Measurements from ENCODE around the gene NF1.

NF1 gene

DNA sequence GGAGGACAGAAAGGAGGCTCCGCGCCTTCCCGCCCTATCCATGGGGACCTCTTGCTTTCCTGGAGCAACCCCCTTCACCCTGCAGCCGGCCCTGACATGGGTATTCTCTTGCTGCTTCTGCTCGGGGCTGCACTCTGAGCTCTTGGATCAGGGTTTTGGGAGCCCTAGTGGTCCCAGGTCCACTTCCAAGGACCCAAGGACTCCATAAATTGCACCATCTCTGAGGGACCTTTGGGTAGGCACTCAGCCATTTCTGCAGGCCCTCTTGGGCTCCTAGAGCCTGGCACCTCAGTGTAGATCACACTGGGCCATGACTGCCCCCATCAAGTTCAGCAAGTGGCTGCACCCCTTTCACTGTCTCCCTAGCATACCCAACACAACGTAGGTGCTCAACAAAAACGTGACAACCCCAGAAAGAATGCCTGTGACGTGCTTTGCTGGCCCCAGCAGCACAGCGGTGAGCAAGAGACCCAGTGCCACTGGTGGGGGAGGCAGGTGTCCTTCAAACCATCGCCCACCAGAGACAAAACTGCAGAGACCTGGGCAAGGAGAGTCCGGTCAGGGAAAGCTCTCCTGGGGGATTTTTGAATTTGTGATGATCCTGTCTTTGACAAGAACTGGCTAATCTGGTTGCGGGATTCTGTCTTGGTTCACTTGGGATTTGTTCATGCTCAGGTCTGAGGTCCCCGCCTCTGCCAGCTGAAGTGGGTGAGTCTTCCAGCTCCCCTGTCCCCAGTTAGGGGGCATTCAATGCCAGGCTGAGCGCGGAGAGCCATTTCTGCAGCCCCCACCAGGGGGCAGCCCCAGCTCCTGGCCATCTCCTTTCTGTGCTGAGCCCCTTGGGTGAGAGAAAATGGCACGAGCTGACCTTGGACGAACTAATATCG lies 294.2 kb downstream of the NF1 start:
- peak; percentile 44 for DNase-seq

DNA sequence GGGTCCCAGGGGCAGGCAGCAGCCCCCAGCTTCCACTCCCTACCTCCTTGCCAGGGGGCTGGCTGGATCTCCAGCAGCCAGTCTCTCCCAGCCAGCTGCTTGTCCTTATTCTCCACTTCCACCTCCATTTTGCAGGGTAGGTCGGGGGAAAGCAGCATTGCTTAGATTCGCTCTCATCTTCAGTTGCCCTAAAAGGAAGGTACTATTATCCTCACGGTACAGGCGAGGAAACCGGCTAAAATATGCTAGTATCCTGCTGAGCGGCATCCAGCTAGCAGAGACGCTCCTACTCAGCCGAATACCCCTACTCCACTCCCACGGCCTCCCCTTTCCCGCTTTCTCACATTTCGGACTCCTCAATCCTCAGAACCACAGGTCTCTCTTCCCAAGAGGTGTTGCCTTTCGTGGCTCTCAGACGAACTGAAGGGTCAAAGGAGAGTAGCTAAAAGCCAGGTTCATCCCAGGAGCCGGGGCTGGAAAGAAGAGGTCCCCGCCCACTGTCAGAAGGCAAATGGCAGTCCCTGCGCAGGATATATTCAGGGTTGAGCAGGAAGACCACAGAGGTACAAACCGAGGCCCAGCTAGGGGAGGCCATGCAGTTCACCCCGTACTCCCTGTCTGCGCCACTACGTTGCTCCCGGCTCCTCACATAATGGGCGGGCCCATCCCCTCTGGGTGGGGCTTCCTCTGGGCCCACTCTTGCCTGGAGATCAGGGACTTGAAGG lies 295.0 kb downstream of the NF1 start:
- no peak for DNase-seq

- DNase-seq: no peak
Measured at GRCh38 chr17:31390426-31390747, 295.6 kb downstream of the NF1 start.

GRCh38 chr17:31390748-31391495 lies 296.1 kb downstream of the NF1 start:
- DNase-seq: no peak

- no peak for DNase-seq
Measured at GRCh38 chr17:31391496-31391949, 296.7 kb downstream of the NF1 start, which contains the start of gene RAB11FIP4. Gene RAB11FIP4 (plus strand): TSS chr17:31391675. CDS start chr17:31391853, 178 bp downstream.

DNA sequence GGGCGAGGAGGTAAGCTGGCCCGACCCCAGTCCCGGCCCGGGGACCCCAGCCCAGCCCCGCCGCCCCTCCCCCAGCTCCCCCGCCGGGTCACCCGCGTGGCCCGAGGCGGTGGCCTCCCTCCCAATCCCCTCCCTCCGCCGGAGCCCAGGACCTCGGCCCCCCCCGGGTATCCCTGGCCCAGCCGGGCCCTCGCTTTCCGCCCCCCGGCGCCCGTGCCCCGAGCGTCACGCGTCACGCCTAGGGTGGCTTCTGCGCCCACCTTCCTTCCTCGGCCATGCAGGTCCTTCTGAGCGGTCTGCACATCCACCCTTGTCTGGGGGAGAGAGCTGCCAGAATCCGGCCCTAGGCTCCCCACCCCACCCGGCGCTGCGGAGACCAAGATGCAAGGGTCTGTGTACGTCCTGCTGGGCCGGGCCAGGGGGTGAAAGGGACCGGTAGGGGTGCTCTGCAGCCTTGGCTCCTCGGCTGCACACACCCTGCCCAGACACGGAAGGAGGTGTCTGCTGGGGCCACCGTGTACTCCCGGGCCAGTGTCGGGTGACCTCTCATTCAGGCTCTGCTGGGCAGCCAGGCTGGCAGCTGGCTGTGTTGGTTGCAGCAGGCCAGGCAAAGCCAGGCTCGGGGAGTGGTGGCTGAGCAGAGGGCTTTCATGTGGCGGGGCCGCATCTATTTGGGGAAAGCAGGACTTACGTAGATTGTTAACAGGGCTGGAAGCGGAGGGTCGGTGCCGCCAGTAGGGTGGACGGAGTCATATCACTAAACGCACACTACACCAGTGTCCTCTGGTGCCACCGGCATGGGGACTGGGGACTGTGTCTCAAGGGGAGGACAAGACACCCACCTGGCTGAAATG lies 297.5 kb downstream of the NF1 start:
- no peak for DNase-seq

GRCh38 chr17:31392856-31393748 lies 298.3 kb downstream of the NF1 start:
- no peak for DNase-seq

- DNase-seq: no peak
Measured at GRCh38 chr17:31393749-31394146, 299.0 kb downstream of the NF1 start.

- DNase-seq: peak; percentile 29
Measured at GRCh38 chr17:31394544-31394943, 299.8 kb downstream of the NF1 start.

DNA sequence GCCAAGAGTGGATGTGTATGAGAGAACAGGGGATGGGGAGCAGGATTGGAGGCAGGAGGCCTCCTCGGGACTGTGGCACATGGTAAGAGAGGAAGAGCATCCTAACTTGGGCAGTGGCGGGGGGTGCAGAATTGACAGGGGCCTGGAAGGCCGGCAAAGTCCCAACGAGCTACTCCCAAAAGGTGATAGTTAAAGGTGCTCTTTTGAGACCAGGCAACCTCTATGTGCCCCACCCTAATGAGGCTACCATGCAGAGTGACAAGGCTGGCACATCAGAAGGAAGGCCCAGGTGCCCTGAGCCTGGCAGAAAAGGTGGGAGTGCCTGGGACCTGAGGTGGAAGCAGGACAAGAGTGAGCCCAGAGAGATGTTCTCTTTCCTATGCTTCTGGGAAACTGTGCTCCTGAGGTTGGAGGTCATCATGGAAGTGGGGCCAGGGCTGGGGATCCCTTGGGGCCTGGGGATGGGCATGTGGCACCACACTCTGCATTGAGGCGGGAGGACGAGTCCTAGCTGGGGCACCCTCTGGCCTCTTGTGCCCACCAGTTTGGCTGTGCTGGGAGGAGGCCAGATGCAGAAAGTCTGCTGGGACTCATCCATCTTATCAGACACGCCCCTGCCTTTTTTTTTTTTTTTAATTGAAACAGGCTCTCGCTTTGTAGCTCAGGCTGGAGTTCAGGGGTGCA lies 302.6 kb downstream of the NF1 start:
- no peak for DNase-seq

GRCh38 chr17:31398381-31399311 lies 303.9 kb downstream of the NF1 start:
- no peak for DNase-seq

- no peak for DNase-seq
Measured at GRCh38 chr17:31400481-31400950, 305.7 kb downstream of the NF1 start.

GRCh38 chr17:31401456-31402254 lies 306.9 kb downstream of the NF1 start:
- no peak for DNase-seq

- DNase-seq: no peak
Measured at GRCh38 chr17:31404028-31404949, 309.5 kb downstream of the NF1 start.

DNA sequence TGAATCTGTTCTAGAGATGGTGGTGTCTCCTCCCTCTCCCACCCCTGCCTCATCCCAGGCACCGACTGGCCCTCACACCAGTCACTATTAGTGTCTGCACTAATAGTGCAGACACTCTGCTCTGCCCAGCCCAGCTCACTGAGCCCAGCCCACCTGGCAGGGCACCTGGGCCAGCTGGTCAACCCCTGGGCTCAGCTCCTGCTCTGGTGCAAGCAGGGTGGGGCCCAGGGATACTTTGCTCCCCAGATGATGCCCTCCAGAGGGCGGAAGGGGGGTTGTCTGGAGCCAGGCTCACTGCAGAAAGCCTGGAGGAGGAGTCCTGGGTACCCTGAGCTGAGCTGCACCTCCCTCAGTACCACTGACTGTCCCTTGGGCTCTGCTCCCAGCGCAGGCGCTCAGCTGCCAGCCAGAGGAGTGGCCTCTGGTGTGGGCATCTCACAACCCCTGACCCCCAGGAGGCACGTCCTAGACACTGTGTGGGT lies 311.2 kb downstream of the NF1 start:
- DNase-seq: no peak

GRCh38 chr17:31408586-31408985 lies 313.8 kb downstream of the NF1 start:
- no peak for DNase-seq

DNA sequence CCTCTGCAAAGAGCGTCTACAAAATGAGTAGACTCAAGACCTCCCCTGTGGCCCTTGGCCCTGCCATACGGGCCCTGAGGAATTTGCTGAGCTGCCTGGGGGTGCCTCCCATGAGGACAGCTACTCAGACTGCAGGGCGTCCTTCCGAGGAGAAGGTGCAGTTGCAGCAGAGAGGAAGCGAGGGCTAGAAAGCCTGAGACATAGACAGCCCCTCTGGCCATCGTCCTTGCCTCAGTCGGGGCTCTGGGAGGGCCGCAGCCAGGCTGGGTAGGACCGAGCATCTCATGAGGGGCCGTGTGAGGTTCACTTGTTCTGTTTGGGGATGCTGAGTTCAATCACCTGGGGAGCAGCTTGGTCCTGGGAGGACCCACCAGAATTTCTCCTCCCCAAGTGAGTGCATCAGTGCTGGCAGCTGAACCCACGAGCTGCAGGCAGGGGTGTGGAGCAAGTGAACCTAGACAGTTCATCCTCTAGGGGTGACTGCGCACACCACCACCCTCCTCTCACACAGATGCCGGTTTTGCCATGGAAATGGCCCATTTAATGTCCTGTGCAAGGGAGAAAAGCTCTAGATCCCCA lies 317.0 kb downstream of the NF1 start:
- no peak for DNase-seq
